Adrenal gland (tissue), 12 donors: Measurements from ENCODE around the gene RAB43. TPM values are rescaled to one million over a fixed set of nuclear protein-coding genes. Genes with fewer than 3 reads are reported as not detected.

Source experiments
- DNase-seq, 7 donors: peaks; one replicate each; pipeline ENCODE4 v3.0.0-alpha.2; 2019 to 2020
- H3K27ac ChIP-seq, 5 donors: fragments of 200-600 bp; sonication (generic) in 4 of 5; 1 replicate in 3 of 5; 2 replicates in 2 of 5; pipeline versions ENCODE4 v1.5.1 to v1.8.0; 2016 to 2020; ENCODE audit warnings: mild to moderate bottlenecking in 1 of 5
- H3K27me3 ChIP-seq: fragments of 200-600 bp; 2 replicates; pipeline ENCODE4 v1.8.0; 2021
- H3K36me3 ChIP-seq, 2 donors: fragments of 200-600 bp; replicated peaks in 1 of 2; 1 replicate in 1 of 2; 2 replicates in 1 of 2; pipeline versions ENCODE4 v1.5.1 to v1.8.0; 2018 to 2022
- H3K4me1 ChIP-seq, 2 donors: fragments of 200-600 bp; replicated peaks in 1 of 2; 1 replicate in 1 of 2; 2 replicates in 1 of 2; pipeline versions ENCODE4 v1.5.1 to v1.8.0; 2018 to 2021
- H3K4me3 ChIP-seq, 4 donors: fragments of 200-600 bp; sonication (generic) in 3 of 4; one replicate each; pipeline ENCODE4 v1.5.1; 2016 to 2018
- H3K9me3 ChIP-seq, 3 donors: fragments of 200-600 bp; sonication (generic) in 1 of 3; replicated peaks in 1 of 3; 1 replicate in 2 of 3; 2 replicates in 1 of 3; pipeline versions ENCODE4 v1.5.1 to v1.8.0; 2016 to 2021
- CTCF ChIP-seq, 6 experiments: fragments of 450-650 bp in 4 of 6; fragments of 200-600 bp in 2 of 6; sonication (generic) in 1 of 6; IDR thresholded peaks; 1 replicate in 5 of 6; 2 replicates in 1 of 6; pipeline versions ENCODE4 v1.5.1 to v1.8.0; 2016 to 2021; ENCODE audit warnings: antibody characterized with exemption in 6 of 6, mild to moderate bottlenecking in 2 of 6, moderate library complexity in 1 of 6
- POLR2A ChIP-seq, 2 donors: fragments of 450-650 bp; IDR thresholded peaks; one replicate each; pipeline ENCODE4 v1.6.1; 2017; ENCODE audit warnings: antibody characterized with exemption in 2 of 2, mild to moderate bottlenecking in 2 of 2, moderate library complexity in 1 of 2
- WGBS, 4 donors: extraction: QIAGEN DNeasy Blood & Tissue Kit in 2 of 4; methylation state at CpG; one replicate each; pipeline versions ENCODE4 v1.1.5 to v1.1.7; 2013 to 2017; 5-methylcytosine and 5-hydroxymethylcytosine counted together
- intact Hi-C, 2 donors: fragments of 100-400 bp; cut with DNase I; formaldehyde crosslinking; loops; one replicate each; pipeline versions ENCODE4 v1.14.1 to v1.15.0; 2022 to 2023
- polyA plus RNA-seq, 3 donors: library from polyadenylated mRNA; stranded (reverse); fragments of 200-250 nt in 2 of 3; fragments of 350-450 nt in 1 of 3; fragmentation: Illumina TruSeq in 1 of 3; extraction: RNeasy Lipid Tissue Mini Kit (QIAGEN cat#74804) in 1 of 3; gene quantifications; one replicate each; pipeline ENCODE4 v1.2.3, GENCODE V29; 2013 to 2014
- total RNA-seq, 9 donors: library from RNA; depleted of rRNA in 4 of 9; stranded (reverse); fragments of >200 nt in 4 of 9; fragments of 120-200 nt in 1 of 9; fragmentation: NEBNext Ultra II Directional in 1 of 9; extraction: Animal tissue kit (Norgen Biotek cat#: 25700) in 1 of 9; gene quantifications; one replicate each; pipeline versions ENCODE4 v1.1.0 to v1.2.4, GENCODE V29; 2013 to 2023
- donor health status: healthy with polysubstance abuse.
- donor health status: Bipolar disorder and iron deficiency.
- donor health status: DM: yes; HTN: yes; CAD: no.
- donor health status: DM: no; HTN: no; CAD: no.
- donor health status: DM: no; HTN: no; CAD: no.
- donor health status: DM: yes; HTN: yes; CAD: no.

RAB43 gene
- total and polyA plus RNA-seq, 12 donors, result 0.33 to 37.2 (median 24.3) TPM

- intact Hi-C loops, result no loop called here
Measured at GRCh38 chr3:129104498-129105079, 17.0 kb downstream of the RAB43 start.

GRCh38 chr3:129104051-129104450 is 17.6 kb downstream of the RAB43 start:
- 95 to 100% (median 97%) methylated on average over 6 of the region's 6 CpGs for WGBS, 4 donors
- H3K4me1 ChIP-seq, result peaks cover 15 to 31% of the 10 kb centered on the region in 2 donors
- no peak for DNase-seq
- H3K36me3 ChIP-seq, result no peaks in the 10 kb centered on the region
- TF ChIP-seq CTCF (IDR thresholded peaks at IDR 0.05), result no peak
- no peak for TF ChIP-seq POLR2A (IDR thresholded peaks at IDR 0.05)
- H3K9me3 ChIP-seq, result no peaks in the 10 kb centered on the region
- no peaks in the 10 kb centered on the region for H3K27me3 ChIP-seq
- intact Hi-C loops, result no loop called here
- no peak overlapping the region for H3K4me3 ChIP-seq
- H3K27ac ChIP-seq, result no peak overlapping the region

More at GRCh38 chr3:129104498-129105079, 17.0 kb downstream of the RAB43 start:
- TF ChIP-seq CTCF (IDR thresholded peaks at IDR 0.05) (no peak), POLR2A (IDR thresholded peaks at IDR 0.05) (no peak)
- Histone ChIP-seq H3K4me1 (peaks cover 15 to 31% of the 10 kb centered on the region in 2 donors), H3K27me3 (no peaks in the 10 kb centered on the region), H3K36me3 (no peaks in the 10 kb centered on the region), H3K4me3 (no peak overlapping the region), H3K27ac (no peak overlapping the region), H3K9me3 (no peaks in the 10 kb centered on the region)
- no peak for DNase-seq
- 78 to 92% (median 87%) methylated on average over 6 of the region's 6 CpGs for WGBS, 4 donors

GRCh38 chr3:129103296-129103695 is 18.3 kb downstream of the RAB43 start:
- no peaks in the 10 kb centered on the region for H3K36me3 ChIP-seq
- no peaks in the 10 kb centered on the region for H3K9me3 ChIP-seq
- intact Hi-C loops, result no loop called here
- H3K27me3 ChIP-seq, result no peaks in the 10 kb centered on the region
- H3K4me1 ChIP-seq, result peaks cover 15 to 31% of the 10 kb centered on the region in 2 donors
- DNase-seq, result peak in 6 of 7 donors; percentile 50 to 77 (median 63)
- no peak overlapping the region for H3K4me3 ChIP-seq
- TF ChIP-seq POLR2A (IDR thresholded peaks at IDR 0.05) (no peak), CTCF (IDR thresholded peaks at IDR 0.05) (no peak)
- 41 to 48% (median 46%) methylated on average over 7 of the region's 7 CpGs for WGBS, 4 donors
- no peak overlapping the region for H3K27ac ChIP-seq

GRCh38 chr3:129101370-129102138 is 20.1 kb downstream of the RAB43 start:
- 87 to 95% (median 89%) methylated on average over 10 to 12 of the region's 12 CpGs for WGBS, 4 donors
- no peaks in the 10 kb centered on the region for H3K27me3 ChIP-seq
- H3K27ac ChIP-seq, result no peak overlapping the region
- peaks cover 10 to 21% of the 10 kb centered on the region in 2 donors for H3K4me1 ChIP-seq
- no peaks in the 10 kb centered on the region for H3K9me3 ChIP-seq
- intact Hi-C loops, result no loop called here
- no peak overlapping the region for H3K4me3 ChIP-seq
- no peaks in the 10 kb centered on the region for H3K36me3 ChIP-seq
- no peak for DNase-seq
- TF ChIP-seq POLR2A (IDR thresholded peaks at IDR 0.05), result no peak
